ENCODE results near the gene C10orf53.

The C10orf53 gene

DNA sequence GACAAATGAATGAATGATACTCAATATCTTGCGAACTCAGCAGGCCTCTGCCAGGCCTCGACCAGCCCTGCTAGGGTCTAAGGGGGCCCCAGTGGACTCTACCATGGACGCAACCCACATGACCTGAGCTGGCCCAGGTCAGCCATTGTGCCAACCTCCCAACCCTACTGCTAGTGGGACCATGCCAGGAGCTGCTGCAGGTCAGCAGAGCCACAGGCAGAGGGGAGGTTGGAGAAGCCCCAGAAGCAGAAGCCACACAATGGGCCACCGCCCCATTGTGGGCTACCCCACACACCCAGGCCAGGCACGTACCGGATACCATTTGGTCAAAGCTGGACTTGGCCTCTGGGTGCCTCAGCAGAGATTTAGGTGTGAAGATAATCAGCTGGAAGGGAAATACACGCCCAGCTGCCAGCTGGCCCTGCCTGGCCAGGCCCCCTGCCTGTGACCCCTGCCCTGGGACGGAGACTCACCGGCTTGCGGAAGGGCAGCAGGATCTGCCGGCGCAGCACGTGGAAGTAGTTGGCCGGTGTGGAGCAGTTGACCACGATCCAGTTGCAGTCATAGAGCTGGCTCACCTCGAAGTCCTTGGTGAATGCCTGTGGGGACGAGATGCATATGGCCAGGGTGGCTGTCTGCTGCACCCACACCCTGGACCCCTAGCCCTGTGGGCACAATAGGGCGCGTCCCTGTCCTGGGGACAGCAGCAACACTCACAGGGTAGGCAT is 58.2 kb downstream of the C10orf53 start:
- no peak for DNase-seq

DNA sequence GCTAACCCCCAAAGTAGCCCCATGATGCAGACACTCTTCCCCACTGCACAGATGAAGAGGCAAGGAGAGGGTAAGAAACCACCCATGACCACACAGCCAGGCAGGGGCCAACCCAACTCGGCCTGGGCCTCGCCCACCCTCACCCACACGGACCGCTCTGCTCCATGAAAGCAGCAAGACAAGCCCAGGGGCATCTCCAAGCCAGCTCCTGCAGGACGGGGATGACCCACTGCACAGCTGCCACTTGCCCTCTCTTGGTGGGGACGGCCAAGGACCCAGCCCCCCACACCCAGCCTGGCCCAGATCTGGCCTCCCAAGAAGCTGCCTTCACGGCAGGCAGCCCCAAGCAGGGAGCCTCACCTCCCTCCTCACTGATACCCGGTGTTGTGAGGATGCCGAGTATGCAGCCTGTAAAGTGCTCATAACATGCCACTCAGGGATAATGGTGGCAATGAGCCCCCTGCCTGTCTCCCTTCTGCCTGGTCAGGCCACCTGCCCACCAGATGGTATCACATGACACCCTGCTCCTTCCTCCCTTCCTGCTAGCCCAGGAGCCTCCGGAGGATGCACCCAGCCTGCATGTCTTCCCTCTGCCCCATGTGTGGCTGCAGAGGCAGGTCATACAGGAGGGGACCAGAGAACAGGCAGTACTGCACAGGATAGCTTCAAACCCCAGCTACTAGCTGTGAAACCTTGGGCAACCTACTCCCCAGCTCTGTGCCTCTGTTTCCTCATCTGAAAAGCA is 59.3 kb downstream of the C10orf53 start:
- DNase-seq = no peak

DNA sequence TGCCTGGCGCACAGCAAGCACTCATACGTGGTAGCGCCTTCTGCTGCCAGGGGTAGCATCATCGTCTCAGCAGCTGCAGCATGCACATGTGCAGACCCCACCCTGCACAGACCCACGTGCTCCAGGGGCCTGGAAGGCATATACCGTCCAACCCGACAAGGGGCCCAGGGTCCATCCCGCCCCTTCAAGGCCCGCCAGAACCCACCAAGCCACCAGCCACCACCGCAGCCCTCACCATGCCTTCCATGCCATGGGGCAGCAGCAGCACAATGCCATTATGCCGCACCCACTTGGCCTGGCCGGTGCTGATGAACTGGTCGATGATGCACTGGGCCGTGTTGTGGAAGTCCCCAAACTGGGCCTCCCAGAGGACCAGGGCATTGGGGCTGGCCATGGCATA is 60.0 kb downstream of the C10orf53 start:
- DNase-seq = no peak

DNA sequence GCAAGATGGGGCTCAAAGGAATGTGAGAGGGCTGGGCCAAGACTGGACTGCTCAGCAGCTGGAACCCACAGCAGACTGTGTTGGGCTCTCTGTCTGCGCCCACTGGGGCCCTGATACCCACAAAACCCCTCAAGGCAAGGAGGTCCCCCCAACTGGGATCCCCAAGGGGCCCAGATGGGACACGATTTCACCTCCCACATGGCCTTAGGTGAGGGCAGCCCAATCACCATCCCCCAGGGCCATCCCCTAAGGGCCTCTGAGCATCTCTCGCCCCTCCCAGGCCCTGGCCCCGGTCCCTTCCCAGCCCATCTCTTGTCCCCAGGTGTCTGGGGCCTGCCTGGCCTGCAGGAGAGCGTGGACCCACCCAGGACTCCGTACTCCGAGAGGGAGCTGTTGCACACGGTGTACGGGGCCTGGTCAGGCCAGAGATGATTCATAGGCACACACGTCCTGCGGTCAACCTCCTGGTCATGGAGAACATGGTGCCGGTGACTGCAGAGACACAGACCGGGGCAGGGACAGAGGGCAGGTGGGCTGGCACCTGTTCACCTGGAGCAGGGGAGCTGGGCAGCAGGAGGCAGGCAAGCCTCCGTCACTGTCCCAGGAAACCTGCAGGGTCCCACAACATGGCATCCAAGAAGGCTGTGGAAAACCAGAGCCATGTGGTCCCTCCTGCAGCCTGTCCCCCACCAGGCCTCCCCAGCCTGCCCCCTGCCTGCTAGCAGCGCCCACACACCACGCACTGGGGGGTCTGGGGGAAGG is 61.1 kb downstream of the C10orf53 start:
- no peak for DNase-seq

DNA sequence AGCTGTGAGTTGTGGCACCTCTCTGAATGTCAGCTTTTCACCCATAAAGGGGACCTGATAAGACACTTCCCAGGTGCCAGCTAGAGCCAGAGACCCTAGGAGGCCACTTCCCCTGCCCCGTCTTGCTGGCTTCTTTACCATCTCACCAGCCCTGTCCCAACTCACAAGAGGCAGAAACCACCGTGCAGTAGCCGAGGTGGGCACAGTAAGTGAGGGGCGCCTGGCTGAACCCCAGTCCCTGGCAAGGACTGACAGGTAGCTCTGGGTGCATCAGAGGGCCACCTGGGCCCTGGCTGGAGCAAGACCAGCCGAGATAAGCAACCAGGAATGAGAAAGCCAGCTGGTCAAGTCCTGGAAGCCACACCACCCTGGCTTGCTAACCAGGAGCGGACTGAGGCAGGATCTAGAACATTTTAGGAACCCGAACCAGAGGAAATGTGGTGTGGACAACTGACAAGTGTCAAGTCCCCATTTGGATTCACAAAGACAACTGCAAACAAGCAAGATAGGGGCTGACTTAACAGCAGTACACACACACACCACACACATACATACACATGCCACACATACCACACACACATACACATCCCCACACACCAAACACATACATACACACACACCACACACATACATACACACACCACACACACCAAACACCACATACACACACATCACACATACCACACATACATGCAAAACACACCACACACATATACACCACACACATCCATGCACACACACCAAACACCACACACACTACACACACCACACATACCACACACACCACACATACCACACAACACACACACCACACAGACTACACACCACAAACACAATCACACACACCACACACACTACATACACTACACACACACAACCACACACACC is 61.9 kb downstream of the C10orf53 start:
- DNase-seq = no peak

DNA sequence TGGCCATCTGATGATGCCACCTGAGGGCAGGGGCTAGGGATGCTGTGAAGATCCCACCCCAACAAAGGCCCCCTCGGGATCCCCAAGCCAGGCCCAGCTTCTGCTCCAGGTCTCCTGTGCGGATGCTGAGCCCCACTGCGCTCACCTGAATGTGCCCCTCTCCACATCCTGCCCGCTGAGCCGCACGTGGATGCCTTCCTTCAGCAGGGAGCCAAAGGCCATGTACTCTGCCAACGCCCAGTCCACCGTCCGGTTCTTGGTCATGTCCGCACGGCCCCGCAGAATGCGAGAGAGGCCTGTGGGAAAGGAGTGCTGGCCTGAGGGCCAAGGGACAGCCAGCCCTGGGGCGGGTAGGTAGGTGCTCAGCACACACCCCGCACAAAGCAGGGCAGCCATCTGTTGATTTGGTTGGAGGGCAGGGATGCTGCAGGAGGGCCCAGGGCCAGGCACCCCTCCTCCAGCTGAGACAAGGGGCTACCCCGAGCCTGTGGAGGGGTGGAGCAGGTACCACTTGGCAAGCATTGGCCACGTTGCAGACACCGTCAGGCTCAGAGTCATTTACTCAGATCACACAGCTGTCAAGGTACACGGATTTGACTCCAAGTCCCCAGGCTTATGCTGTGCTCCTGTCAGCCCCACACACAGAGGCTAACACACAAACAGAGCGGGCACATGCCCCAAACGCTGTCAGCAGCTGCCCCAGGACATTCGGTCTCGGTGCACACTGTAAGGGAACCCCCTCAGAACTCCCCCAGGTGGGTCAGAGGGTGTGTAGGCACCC is 63.4 kb downstream of the C10orf53 start:
- DNase-seq = no peak

DNA sequence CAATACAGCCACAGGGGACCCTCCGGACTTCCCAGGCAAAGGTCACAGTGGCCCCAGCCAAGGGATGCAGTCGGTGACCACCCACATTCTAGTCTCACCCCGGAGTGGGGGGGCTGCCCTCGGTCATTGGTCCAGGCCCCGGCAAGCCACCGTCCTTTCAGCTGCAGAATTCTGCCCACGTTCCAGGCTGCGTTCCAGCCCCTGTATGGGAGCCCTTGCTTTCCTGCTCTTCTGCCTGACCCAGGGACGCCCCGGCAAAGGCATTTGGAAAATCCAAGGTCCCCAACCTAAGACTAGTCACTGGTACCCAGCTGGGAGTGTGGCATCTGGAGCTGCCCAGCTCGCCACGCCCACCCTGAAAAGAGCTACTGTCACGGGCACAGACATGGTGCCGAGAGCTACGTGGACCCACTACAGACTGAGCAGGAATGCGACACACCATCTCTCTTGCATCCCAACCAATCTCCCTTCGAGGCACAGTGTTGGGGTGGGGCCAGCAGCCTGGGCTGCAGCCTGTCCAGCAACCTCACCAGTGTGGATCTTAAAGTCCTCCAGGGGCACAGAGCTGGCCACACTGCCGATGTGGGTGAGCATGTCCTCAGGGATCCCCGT is 64.1 kb downstream of the C10orf53 start:
- no peak for DNase-seq

DNA sequence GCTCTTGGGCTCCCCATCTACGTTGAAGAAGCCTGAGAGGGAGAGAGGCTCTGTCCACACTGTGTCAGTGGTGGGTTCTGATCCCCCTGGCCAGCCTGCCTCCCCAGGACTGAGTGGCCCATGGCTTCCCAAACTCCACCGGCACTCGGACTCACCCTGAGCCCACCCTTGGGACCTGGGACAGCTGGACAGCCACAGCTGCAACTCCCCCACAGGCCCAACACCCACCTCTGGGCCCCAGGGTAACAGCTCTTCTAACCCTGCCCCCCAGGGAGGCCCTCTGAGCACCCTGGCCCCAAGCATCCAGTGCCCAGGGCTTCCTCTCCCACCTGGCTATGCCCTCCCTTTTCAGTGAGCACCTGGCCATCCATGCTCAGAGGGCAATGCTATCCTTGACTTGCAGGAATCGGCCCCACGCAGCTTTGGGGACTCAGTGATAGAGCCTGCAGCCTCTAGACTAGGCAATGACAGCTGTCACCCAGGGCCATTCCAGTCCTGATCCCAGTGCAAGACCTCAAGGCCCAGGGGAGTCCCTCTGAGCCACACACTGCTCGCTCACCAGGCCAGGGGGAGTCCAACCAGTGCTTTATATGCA is 64.7 kb downstream of the C10orf53 start:
- DNase-seq = no peak

DNA sequence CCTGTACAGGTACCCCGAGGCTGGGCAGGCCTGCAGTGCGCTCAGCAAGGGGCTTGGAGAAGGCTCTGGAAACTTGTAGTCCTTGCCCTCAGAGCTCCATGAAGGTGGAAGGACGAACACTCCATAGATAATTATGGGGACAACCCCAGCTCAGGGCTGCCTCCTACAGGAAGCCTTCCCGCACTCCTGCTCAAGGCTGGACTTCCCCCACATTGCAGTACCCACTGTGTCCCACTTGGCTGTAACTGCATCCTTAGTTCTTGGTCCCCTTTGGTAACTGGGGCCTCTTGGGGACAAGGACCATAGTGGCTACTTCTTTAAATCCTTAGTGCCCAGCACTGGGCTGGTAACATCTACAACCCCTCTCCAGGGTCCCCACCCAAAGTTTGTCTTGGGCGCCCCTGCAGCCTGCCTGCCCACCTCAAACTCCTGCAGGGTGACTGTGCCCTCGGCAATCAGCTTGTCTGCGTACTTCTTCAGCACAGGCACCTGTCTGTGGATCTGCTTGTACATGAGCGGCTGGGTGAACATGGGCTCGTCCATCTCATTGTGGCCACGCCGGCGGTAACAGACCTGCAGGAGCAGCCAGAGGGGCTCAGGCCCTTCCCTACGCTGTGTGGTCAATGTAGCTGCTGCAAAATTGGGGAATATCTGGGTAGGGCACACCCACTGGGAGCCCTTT is 65.6 kb downstream of the C10orf53 start:
- no peak for DNase-seq

DNA sequence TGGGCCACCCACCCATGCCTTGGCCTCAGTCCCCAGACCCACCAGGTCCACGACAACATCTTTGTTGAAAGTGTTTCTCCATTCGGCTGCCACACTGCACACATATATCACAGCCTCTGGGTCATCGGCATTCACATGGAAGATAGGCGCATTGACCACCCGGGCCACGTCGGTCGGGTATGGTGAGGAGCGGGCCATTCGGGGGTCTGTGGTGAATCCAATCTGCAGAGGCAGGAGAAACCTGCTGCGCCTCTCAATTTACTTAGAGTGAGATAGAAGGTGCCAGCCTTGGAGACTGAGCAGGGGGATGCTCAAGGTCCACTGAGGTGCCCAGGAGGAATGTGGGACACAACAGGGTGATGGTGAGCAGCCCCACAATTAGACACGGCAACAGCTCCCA is 66.3 kb downstream of the C10orf53 start:
- DNase-seq = no peak

DNA sequence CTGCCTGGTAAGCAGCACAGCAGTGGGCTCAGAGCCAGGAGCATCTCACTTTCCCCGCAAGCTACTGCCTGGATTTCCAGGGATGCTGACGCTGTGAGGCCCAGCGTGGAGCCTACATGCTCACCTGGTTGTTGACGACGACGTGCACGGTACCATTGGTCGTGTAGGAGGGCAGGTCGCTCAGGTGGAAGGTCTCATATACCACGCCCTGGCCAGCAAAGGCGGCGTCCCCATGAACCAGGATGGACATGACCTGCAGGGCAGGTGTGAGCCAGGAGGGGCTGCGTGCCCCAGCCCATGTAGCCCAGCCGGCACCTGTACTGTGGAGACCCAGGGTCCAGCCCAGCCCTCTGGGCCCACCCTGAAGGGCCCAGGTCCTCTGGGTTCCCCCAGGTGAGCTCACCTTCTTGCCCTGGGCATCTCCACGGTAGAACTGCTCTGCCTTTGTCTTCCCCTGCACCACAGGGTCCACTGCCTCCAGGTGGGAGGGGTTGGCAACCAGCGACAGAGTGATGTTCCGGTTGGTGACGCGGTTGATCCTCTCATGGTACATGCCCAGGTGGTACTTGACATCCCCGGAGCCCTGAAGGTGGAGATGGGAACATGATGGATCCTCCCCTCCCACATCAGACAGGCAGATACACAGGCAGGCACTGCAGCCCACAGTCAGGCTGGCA is 67.3 kb downstream of the C10orf53 start:
- DNase-seq = no peak

Data from amygdala (tissue), 56 donors.